Stimulated activated CD4-positive, alpha-beta T cell treated with anti-CD3 and anti-CD28 coated beads, Interleukin-4, amount 100 ng/mL, for 48 hours (primary cell): ENCODE results near the gene SNX18.

ENCODE experiments used
- DNase-seq, 2 donors: peaks; one replicate each; pipeline ENCODE4 v3.0.0-alpha.2; 2020; ENCODE audit warnings: low read depth in 2 of 2

Gene SNX18

DNA sequence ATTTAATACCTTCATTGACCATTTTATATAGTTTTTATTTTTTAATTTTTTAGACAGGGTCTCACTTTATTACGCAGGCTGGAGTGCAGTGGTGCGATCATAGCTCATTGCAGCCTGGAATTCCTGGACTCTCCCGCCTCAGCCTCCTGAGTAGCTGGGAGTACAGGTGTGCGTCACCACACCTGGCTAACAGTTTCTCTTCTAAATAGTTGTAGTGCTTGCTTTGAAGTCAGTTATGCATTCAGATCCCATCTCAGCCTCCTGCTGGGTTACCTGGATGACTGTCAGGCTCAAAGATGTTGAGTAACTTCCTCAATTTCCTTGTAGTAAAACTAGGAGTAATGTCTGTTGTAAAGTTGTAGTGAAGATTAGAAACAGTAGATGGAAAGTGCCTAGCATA, 21.4 kb downstream of the SNX18 start:
- DNase-seq, result no peak

DNA sequence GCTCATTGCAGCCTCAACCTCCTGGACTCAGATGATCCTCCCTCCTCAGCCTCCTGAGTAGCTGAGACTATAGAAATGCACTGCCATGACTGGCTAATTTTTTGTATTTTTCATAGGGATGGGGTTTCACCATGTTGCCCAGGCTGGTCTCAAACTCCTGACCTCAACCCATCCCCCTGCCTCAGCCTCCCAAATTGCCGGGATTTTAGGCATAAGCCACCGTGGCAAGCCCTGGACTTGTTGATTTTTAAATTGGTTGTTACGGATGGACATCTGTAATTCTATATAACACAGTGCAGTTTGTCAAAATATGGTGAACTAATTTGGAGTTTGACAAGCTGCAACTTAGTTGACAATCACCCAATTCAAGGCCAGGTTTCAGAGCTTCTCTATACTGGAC, 22.7 kb downstream of the SNX18 start:
- no peak for DNase-seq

DNA sequence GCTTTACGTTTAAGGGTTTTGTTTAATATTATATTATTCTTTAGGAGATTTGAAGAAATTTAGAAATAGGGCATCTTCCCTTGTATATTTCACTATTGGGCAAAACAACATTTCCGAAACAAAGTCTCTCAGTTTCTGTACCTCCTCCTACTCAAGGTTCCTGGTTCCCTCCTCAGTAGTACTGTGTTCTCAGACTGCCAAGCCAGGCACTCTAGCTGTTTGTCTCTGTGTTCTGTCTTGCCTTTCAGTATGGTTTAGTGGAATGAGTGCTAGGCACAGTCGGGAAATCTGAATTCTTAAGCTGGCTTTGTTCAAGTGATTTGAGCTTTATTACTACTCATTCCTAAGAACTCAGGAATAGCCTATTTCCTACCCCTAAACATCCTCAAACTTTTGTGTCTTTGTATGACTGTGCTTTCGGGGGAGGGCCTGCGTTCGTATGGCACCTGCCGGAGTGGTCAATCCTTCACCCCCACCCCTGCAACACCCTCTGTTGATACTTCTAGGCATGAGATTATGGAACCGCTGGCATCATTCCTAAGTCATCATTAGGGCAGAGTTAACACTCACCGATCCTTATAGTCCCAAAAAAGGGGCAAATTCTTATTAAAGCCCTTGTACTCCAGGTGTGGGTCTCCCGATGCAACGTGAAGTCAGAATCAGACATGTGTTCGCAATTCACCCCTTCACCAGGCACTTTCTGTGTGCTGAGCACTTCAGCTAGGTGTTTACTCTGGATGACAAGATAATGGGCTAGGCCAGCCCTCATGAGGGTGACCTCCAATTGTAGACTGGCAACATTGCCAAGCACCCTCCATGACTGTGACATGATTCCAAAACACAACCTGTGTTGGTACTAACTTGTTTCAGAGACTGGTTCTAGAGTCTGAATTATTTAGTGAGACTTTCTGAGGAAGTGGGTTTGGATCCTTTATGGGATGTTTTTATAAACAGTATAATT, 24.5 kb downstream of the SNX18 start:
- no peak for DNase-seq

DNA sequence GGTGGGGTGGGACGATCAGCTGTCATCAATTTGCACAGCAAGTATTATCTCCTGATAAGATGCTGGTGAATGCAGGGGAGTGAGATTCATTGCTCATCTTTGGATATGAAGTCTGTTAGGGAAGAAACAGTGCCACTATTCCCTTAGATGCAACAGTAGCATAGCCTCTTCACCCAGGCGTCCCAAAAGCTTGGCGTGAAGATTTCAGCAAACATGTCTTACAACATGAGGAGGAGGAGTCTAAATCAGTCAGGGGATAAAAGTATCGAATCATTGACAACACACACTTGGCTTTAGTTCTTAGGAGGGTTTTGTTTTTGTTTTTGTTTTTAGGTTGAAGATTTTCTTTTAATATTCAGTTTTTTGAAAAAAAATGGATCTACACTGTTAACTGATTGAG, 26.5 kb downstream of the SNX18 start:
- no peak for DNase-seq

DNA sequence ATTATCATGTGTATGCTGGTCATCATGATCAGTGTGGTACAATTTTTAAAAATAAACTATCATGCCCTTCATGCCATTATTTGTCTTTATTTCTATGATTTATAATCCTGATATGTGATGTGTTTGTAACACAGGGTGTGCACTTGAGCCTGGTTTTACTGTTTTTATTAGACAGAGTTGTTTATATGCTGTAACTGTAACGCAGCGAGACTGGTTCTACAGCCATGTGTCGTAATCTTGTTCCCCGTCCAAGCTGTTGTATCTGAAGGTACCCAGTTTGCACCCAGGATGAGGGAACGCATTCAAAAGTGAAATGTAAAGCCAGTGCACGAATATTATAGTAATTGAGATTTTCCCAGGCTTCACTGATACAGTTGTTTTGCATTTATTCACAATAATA, 28.2 kb downstream of the SNX18 start:
- no peak for DNase-seq

DNA sequence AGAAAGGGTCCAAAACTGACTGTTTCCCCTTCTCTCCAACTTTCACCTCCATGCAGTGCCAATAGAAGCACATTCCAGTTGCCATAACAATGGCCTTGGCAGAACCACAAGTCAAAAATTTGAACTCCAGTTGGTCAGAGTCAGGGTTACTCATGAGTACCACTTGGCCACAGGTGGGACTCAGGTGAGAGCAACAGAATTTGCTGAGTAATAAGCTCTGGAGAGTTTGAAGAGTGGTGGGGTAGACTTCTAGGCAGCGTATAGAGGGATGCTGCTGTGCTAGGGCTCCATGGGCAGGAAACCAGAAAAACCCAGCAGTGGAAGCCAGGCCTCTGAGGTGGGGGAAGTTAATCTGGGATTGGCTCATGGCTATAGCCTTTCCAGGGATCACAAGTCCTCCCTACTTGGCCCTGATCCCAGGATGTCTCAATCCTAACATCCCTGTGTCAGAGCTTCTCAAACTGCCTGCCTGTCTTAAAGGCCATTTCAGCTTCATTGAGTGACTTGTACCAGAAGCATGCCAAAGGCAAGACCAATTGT, 30.2 kb downstream of the SNX18 start:
- no peak for DNase-seq

GRCh38 chr5:54548565-54548964, 31.0 kb downstream of the SNX18 start:
- DNase-seq, result no peak

- DNase-seq, result no peak
These were observed 33.7 kb downstream of the SNX18 start for GRCh38 chr5:54551292-54551691.

- DNase-seq, result no peak
These were observed 34.4 kb downstream of the SNX18 start for GRCh38 chr5:54551926-54552325.

DNA sequence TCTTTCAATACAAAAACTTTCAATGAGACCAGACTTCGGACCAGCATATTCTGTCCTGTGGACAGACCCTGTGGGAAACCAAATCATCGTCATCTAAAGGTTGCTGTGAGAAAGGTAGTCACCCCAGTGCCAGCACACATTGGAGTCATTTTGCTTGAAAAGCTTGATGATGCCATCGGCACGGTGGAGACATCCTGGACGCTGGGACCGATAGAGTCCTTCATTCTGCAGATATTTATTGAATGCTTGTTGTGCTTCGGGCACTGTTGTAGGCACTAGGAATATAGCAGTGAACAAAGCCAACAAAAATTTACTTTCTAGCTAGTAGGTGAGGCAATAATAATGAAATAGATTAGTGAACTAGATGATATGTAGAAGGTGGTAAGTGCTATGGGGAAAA, 34.9 kb downstream of the SNX18 start:
- no peak for DNase-seq

DNA sequence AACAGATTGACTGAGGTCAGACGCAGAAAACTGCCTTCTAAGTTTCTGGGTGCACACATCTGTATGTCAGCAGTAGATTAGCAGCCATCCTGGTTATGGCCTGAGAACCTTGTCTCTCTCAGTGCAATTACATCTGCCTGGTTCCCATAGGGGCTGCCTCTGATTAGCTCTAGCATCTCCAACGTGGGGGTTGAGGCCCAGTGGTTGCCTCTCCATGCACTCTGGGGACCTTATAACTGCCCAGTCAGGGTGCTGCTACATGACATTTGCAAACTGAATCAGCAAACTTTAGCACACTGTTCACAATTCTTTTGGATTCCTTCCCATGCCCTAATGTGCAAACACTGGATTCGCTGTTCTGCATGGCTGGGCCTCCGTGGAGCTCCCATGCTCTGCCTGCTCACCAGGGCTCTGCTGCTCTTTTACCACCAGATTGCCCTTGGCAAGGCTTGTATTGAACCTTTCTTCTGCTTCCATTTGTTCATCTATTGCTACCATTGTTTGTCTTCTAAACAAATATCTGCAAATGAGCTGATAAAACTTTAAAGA, 36.2 kb downstream of the SNX18 start:
- DNase-seq, result no peak

DNA sequence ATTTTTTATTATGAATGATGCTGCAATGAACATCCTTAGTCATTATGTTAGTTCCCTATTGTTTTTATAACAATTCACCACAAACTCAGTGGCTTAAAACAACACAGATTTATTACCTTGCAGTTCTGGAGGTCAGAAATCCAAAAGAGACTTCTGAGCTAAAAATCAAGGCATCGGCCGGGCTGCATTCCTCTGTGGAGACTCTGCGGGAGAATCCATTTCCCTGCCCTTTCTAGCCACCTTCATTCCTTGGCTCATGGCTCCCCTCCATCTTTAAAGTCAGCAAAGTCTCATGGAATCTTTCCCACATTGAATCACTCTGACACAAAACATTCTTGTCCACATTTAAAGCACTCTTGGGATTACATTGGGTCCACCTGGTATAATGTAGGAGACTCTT, 38.6 kb downstream of the SNX18 start:
- DNase-seq, result no peak

GRCh38 chr5:54558362-54558761, 40.8 kb downstream of the SNX18 start:
- DNase-seq, result no peak

DNA sequence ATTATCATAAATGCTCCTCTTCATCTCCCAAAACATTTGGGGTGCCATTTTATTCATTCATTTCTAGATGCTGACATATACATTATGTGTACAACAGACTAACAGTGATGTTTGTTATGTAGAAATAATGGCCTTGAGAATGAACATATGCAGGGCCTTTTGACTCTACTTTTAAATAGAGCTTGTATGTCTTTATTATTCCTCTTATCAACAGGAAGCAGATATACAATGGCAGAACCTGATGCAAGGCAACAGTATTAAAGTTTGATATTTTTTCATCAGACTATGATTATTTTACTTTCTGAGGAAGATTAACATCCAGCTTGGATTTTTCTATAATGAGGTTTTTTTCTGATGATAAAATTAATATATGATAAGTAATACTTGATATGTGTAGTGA, 44.1 kb downstream of the SNX18 start:
- no peak for DNase-seq

DNA sequence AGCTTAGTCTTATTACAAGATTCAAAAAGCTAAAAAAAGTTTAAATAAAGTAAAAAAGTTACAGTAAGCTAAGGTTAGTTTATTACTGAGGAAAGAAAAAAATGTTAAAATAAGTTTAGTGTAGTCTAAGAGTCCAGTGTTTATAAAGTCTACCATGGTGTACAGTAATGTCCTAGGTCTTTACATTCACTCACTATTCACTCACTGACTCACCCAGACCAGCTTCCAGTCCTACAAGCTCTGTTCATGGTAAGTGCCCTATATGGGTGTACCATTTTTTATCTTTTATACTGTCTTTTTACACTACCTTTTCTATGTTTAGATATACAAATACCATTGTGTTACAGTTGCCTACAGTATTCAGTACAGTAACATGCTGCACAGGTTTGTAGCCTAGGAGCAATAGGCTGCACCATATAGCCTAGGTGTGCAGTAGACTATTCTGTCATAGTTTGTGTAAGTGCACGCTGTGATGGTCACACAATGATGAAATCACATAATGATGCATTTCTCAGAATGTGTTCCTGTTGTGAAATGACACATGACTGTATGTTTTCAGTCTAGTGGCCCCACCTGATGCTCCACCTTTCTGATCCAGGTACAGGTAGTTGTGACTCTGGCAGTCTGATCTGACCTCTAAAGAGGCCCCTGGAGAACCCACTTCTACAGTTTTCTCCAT, 45.7 kb downstream of the SNX18 start:
- DNase-seq, result no peak

DNA sequence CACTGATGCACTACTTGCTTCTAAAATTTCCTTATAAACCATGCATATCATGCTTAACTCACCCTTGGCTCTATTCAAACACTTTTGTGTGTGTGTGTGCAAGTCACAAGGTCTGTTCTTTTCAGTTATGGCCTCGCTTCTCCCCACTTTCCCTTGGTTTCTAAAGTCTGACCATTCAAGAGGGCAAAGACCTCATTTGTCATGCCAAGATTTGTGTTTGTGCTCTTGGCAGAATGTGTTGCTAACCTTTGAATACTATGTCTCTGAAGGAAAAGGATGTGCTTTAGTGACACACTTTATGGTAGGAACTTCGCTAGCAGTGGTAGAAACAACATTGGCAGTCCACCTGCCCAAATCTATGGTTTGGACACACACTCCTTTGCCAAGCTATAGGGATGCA, 50.4 kb downstream of the SNX18 start:
- DNase-seq, result no peak

DNA sequence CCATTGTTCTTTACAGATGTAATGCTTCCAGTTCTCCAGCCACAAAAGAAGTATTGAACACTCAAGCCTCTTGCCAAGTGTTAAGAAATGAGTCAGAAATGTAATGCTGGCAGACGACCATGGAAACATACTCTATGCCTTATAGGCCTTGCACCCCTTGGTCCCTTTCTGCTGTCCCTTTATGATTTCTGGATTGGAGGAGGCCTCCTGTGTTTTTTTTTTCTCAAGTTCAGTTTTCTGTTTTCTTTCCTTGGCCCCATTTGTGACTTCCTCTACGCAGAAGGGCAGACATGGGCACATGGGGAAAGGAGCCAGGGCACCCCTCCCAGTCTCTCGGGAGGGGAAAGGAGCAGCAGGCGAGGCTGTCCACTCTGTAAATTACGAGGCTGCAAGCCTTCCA, 53.4 kb downstream of the SNX18 start:
- no peak for DNase-seq

GRCh38 chr5:54571462-54571861, 53.9 kb downstream of the SNX18 start:
- no peak for DNase-seq

- DNase-seq, result no peak
These were observed 56.4 kb downstream of the SNX18 start for GRCh38 chr5:54573812-54574489.

GRCh38 chr5:54577528-54577927, 60.0 kb downstream of the SNX18 start:
- no peak for DNase-seq

DNA sequence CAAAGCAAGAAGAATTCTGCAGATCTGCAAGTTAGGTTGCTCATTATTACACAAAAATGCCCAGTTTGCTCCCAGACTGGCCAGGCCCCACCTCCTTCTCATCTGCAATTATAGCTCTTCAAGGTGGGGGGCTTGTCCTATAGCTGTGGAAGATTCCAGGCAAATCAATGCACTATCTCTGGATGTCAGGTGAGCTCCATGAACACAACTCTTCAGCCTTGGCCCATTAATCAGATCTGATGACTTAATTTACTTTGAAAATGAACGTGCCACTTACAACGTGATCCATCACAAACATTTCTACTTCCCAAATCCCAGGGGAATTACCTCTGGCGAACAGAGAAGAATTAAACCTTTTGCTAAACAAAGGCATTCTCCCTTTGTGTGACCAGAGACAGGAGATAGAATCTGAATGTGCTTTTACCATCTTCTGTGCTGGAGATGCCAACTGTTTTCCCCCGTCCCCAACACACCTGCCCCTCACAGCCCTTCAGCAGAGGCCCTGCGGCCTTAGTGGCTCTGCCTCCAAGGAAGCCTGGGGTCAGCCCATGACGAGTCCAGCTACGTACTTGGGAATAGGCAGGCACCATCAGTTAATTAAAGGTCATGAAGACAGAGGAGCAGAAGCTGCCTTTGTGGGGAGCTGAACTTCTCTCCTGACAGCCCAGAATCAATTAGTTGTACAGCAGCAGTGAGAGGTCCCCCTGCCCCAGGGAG, 60.5 kb downstream of the SNX18 start:
- DNase-seq, result no peak
